CD8-positive, alpha-beta memory T cell (primary cell): Measurements from ENCODE around the gene APOL5. TPM values are rescaled to one million over a fixed set of nuclear protein-coding genes. Genes with fewer than 3 reads are reported as not detected.

ENCODE experiments used
- CTCF ChIA-PET: fragments of 350-600 bp; sonication (Branson Sonifier 250); formaldehyde crosslinking; loops from one replicate; lab custom pipeline; 2021; ENCODE audit warnings: antibody characterized with exemption; lab: Charles Lee
- POLR2A ChIA-PET: fragments of 350-600 bp; sonication (Branson Sonifier 250); formaldehyde crosslinking; loops from one replicate; lab custom pipeline; 2021; ENCODE audit warnings: antibody characterized with exemption; lab: Charles Lee
- DNase-seq, 5 donors: peaks; one replicate each; pipeline versions ENCODE4 v3.0.0 to v3.0.0-alpha.2; 2020 to 2022; ENCODE audit warnings: mixed read lengths in 1 of 5
- H3K27ac ChIP-seq: one replicate; pipeline ENCODE4 v1.7.0; 2013; ENCODE audit warnings: low read depth, mild to moderate bottlenecking, low read length, moderate library complexity
- H3K27me3 ChIP-seq: 2 replicates; pipeline ENCODE4 v1.7.0; 2013; ENCODE audit warnings: low read length, mild to moderate bottlenecking; ENCODE audit not compliant: insufficient read depth, poor library complexity, severe bottlenecking
- H3K36me3 ChIP-seq: 2 replicates; pipeline ENCODE4 v1.7.0; 2013; ENCODE audit warnings: mild to moderate bottlenecking, low read length, moderate library complexity; ENCODE audit not compliant: insufficient read depth
- H3K4me1 ChIP-seq: 2 replicates; pipeline ENCODE4 v1.7.0; 2013; ENCODE audit warnings: mild to moderate bottlenecking, low read length, moderate library complexity; ENCODE audit not compliant: insufficient read depth
- H3K4me3 ChIP-seq: 2 replicates; pipeline ENCODE4 v1.7.0; 2013; ENCODE audit warnings: mild to moderate bottlenecking, low read length
- H3K9me3 ChIP-seq: 2 replicates; pipeline ENCODE4 v1.7.0; 2013; ENCODE audit warnings: mild to moderate bottlenecking, low read length
- H3K27ac Mint-ChIP-seq, 8 donors: one replicate each; pipeline ENCODE4 v1.8.0; 2020 to 2021; ENCODE audit warnings: mixed read lengths in 8 of 8, mild to moderate bottlenecking in 6 of 8, inconsistent platforms in 3 of 8, moderate library complexity in 3 of 8
- H3K27me3 Mint-ChIP-seq, 2 donors: one replicate each; pipeline ENCODE4 v1.8.0; 2020 to 2021; ENCODE audit warnings: mixed read lengths in 2 of 2, mild to moderate bottlenecking in 1 of 2, moderate library complexity in 1 of 2
- H3K36me3 Mint-ChIP-seq, 3 donors: one replicate each; pipeline ENCODE4 v1.8.0; 2020 to 2021; ENCODE audit warnings: mixed read lengths in 3 of 3, inconsistent platforms in 1 of 3, mild to moderate bottlenecking in 1 of 3
- H3K4me1 Mint-ChIP-seq, 3 donors: one replicate each; pipeline ENCODE4 v1.8.0; 2020 to 2021; ENCODE audit warnings: mixed read lengths in 3 of 3, inconsistent platforms in 1 of 3, mild to moderate bottlenecking in 1 of 3
- H3K4me3 Mint-ChIP-seq, 7 donors: one replicate each; pipeline ENCODE4 v1.8.0; 2020 to 2021; ENCODE audit warnings: mixed read lengths in 7 of 7, mild to moderate bottlenecking in 6 of 7, moderate library complexity in 4 of 7, inconsistent platforms in 2 of 7
- H3K9me3 Mint-ChIP-seq, 5 donors: one replicate each; pipeline ENCODE4 v1.8.0; 2020 to 2022; ENCODE audit warnings: mixed read lengths in 5 of 5, mild to moderate bottlenecking in 3 of 5, moderate library complexity in 2 of 5, inconsistent platforms in 1 of 5
- polyA plus RNA-seq: library from polyadenylated mRNA; unstranded; fragments of 300-500 nt; fragmentation: Illumina TruSeq; gene quantifications from one replicate; pipeline ENCODE4 v1.2.3, GENCODE V29; 2021
- total RNA-seq, 2 experiments: library from RNA; stranded (reverse); gene quantifications; one replicate each; pipeline ENCODE4 v1.2.3, GENCODE V29; 2021

APOL5 gene
- total and polyA plus RNA-seq, 3 experiments from 2014 or later, result not detected

DNA sequence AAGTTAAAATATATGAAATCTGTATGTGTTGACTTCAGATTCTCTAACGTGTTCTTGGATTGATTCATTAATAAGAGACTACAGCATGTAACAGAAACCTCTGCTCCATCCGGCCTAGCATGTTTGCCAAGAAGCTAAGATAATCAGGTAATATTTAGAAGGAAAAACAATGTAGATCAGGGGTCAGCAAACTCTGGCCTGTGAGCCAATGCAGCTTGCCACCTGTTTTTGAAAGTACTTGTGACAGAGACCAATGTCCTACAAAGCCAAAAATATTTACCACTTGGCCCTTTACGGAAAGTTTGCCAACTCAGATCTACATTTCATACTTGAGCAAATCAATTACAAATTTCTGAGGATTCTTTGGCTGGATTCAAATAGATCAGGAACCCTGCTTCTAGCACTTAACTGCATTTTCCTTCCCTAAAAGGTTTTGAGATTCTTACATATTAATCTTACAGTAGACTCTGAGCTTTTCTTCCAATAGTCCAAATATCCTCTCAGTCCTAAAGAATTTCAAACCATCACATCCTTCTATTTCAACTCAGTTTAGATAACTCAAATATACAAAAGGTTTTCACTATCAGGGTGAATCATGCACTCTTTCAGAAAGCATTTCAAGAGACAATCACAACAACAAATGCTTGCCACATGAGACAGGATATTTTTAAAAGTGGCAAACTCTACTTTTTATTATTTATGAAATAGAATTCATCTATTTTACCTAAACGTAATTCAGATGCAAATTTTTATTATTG is 29.5 kb downstream of the APOL5 start:
- Histone ChIP-seq H3K9me3 (no peaks in the 10 kb centered on the region), H3K36me3 (no peaks in the 10 kb centered on the region), H3K4me3 (no peak overlapping the region), H3K4me1 (no peaks in the 10 kb centered on the region), H3K27ac (no peak overlapping the region), H3K27me3 (no peaks in the 10 kb centered on the region)
- H3K4me1 Mint-ChIP-seq, result no peaks in the 10 kb centered on the region
- H3K27ac Mint-ChIP-seq, result no peak overlapping the region
- POLR2A ChIA-PET, result no interaction called here
- DNase-seq, result no peak
- H3K36me3 Mint-ChIP-seq, result no peaks in the 10 kb centered on the region
- no peaks in the 10 kb centered on the region for H3K9me3 Mint-ChIP-seq
- peaks cover 2 to 7% of the 10 kb centered on the region in 2 donors for H3K27me3 Mint-ChIP-seq
- no peak overlapping the region for H3K4me3 Mint-ChIP-seq
- CTCF ChIA-PET, result no interaction called here

DNA sequence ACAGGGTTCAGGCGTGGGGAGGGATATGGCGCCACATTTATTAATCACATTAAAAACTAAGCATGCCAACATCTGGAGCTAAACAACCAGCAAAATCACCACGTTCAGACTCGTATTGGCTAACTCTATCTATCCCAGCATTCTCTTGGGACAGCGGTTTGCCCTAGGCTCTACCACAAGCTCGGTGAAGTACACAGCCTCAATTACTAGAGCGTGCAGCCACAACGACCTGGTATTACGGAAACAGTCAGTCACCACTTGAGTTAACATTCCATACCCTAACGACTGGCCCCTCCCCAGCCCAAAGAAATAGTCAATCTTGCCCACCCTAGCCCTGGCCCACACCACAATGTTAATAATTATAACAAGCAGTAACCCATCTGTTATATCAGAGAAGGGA is 32.1 kb downstream of the APOL5 start:
- H3K36me3 ChIP-seq, result no peaks in the 10 kb centered on the region
- no peaks in the 10 kb centered on the region for H3K4me1 Mint-ChIP-seq
- H3K27ac Mint-ChIP-seq, result no peak overlapping the region
- H3K9me3 ChIP-seq, result no peaks in the 10 kb centered on the region
- H3K4me1 ChIP-seq, result no peaks in the 10 kb centered on the region
- ChIA-PET CTCF (no interaction called here), POLR2A (no interaction called here)
- no peak overlapping the region for H3K4me3 ChIP-seq
- DNase-seq, result no peak
- H3K27me3 ChIP-seq, result no peaks in the 10 kb centered on the region
- no peaks in the 10 kb centered on the region for H3K9me3 Mint-ChIP-seq
- no peak overlapping the region for H3K4me3 Mint-ChIP-seq
- no peaks in the 10 kb centered on the region for H3K36me3 Mint-ChIP-seq
- no peak overlapping the region for H3K27ac ChIP-seq
- peaks cover 0 to 1% of the 10 kb centered on the region in 2 donors for H3K27me3 Mint-ChIP-seq

- POLR2A ChIA-PET, result no interaction called here
Measured at GRCh38 chr22:35752006-35752862, 34.6 kb downstream of the APOL5 start.

GRCh38 chr22:35752863-35753189 is 35.2 kb downstream of the APOL5 start:
- Histone ChIP-seq H3K27me3 (no peaks in the 10 kb centered on the region), H3K9me3 (no peaks in the 10 kb centered on the region), H3K27ac (no peak overlapping the region), H3K4me3 (no peak overlapping the region), H3K4me1 (no peaks in the 10 kb centered on the region), H3K36me3 (no peaks in the 10 kb centered on the region)
- Mint-ChIP-seq H3K27ac (no peak overlapping the region), H3K4me3 (no peak overlapping the region), H3K4me1 (no peaks in the 10 kb centered on the region), H3K9me3 (no peaks in the 10 kb centered on the region), H3K36me3 (no peaks in the 10 kb centered on the region), H3K27me3 (peaks cover 0 to 1% of the 10 kb centered on the region in 2 donors)
- ChIA-PET POLR2A (interaction anchor here (0.8 kb wide), 1 partner anchor 11 kb away, joined by 9 read pairs; no protein-coding TSS in a partner anchor), CTCF (no interaction called here)
- no peak for DNase-seq

More at GRCh38 chr22:35752006-35752862, 34.6 kb downstream of the APOL5 start:
- H3K4me1 Mint-ChIP-seq, result no peaks in the 10 kb centered on the region
- peaks cover 0 to 1% of the 10 kb centered on the region in 2 donors for H3K27me3 Mint-ChIP-seq
- Histone ChIP-seq H3K36me3 (no peaks in the 10 kb centered on the region), H3K27me3 (no peaks in the 10 kb centered on the region), H3K27ac (no peak overlapping the region), H3K4me3 (no peak overlapping the region), H3K4me1 (no peaks in the 10 kb centered on the region), H3K9me3 (no peaks in the 10 kb centered on the region)
- H3K27ac Mint-ChIP-seq, result peak overlapping the region in 1 of 8 donors; percentile 36
- H3K9me3 Mint-ChIP-seq, result no peaks in the 10 kb centered on the region
- H3K36me3 Mint-ChIP-seq, result no peaks in the 10 kb centered on the region
- H3K4me3 Mint-ChIP-seq, result no peak overlapping the region
- CTCF ChIA-PET, result no interaction called here
- DNase-seq, result no peak

DNA sequence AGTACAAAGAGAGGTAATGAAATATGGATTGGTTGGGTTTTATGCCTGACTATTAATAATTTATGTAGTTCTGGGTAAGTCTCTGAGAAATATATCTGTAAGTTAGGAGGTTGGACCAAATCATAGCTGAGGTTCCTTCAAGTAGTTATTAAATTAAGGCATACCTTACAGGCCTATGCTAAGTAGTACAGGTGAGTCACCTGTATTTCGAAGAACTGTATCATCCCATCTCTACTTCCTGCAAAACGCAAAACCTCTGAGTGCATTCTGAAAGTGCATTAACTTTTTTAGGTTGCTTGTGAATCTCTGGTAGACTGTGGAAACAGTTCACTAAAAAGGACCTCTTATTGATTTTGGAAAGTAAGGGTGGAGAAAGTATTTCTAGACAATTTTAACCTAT is 37.1 kb downstream of the APOL5 start:
- no peaks in the 10 kb centered on the region for H3K4me1 Mint-ChIP-seq
- no peaks in the 10 kb centered on the region for H3K36me3 Mint-ChIP-seq
- no peak overlapping the region for H3K4me3 Mint-ChIP-seq
- H3K27me3 Mint-ChIP-seq, result no peaks in the 10 kb centered on the region
- ChIA-PET POLR2A (no interaction called here), CTCF (interaction anchor here (0.8 kb wide), 1 partner anchor 9 kb away, joined by 3 read pairs; no protein-coding TSS in a partner anchor)
- no peaks in the 10 kb centered on the region for H3K9me3 Mint-ChIP-seq
- no peaks in the 10 kb centered on the region for H3K9me3 ChIP-seq
- H3K27ac Mint-ChIP-seq, result no peak overlapping the region
- H3K4me1 ChIP-seq, result no peaks in the 10 kb centered on the region
- H3K27ac ChIP-seq, result no peak overlapping the region
- DNase-seq, result no peak
- H3K27me3 ChIP-seq, result no peaks in the 10 kb centered on the region
- H3K4me3 ChIP-seq, result no peak overlapping the region
- no peaks in the 10 kb centered on the region for H3K36me3 ChIP-seq

GRCh38 chr22:35756722-35757121 is 39.0 kb downstream of the APOL5 start:
- no peaks in the 10 kb centered on the region for H3K4me1 Mint-ChIP-seq
- no peak overlapping the region for H3K27ac ChIP-seq
- no peaks in the 10 kb centered on the region for H3K9me3 ChIP-seq
- H3K27me3 ChIP-seq, result no peaks in the 10 kb centered on the region
- H3K27me3 Mint-ChIP-seq, result no peaks in the 10 kb centered on the region
- ChIA-PET CTCF (interaction anchor here (0.7 kb wide), 1 partner anchor 737 kb away, joined by 3 read pairs; no protein-coding TSS in a partner anchor), POLR2A (no interaction called here)
- no peak overlapping the region for H3K4me3 ChIP-seq
- no peaks in the 10 kb centered on the region for H3K36me3 ChIP-seq
- H3K9me3 Mint-ChIP-seq, result no peaks in the 10 kb centered on the region
- H3K36me3 Mint-ChIP-seq, result no peaks in the 10 kb centered on the region
- no peaks in the 10 kb centered on the region for H3K4me1 ChIP-seq
- no peak overlapping the region for H3K4me3 Mint-ChIP-seq
- no peak for DNase-seq
- no peak overlapping the region for H3K27ac Mint-ChIP-seq

- Histone ChIP-seq H3K27me3 (no peaks in the 10 kb centered on the region), H3K9me3 (no peaks in the 10 kb centered on the region), H3K4me3 (no peak overlapping the region), H3K4me1 (no peaks in the 10 kb centered on the region), H3K36me3 (no peaks in the 10 kb centered on the region), H3K27ac (no peak overlapping the region)
- CTCF ChIA-PET, result no interaction called here
- Mint-ChIP-seq H3K36me3 (no peaks in the 10 kb centered on the region), H3K27me3 (no peaks in the 10 kb centered on the region), H3K9me3 (no peaks in the 10 kb centered on the region), H3K4me1 (no peaks in the 10 kb centered on the region), H3K27ac (no peak overlapping the region), H3K4me3 (no peak overlapping the region)
- no peak for DNase-seq
- POLR2A ChIA-PET, result no interaction called here
Measured at GRCh38 chr22:35758394-35758793, 40.7 kb downstream of the APOL5 start.

DNA sequence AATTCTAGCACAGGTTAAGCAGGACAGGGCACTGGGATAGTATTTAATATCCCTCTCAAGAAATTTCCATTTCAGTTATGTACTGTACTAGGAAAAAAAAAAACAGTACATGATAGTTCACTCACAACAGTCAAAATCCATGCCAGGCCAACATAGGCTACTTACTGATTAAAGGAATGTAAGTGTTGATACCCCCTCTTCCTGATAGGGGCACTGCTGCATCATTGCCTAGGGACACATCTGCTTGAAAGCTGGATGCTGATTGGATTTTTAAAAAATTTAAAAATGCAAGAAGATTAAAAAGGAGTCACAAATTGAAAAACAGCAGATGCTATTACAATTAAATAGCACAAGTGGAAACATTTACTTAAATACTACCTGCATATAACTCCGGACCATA is 43.4 kb downstream of the APOL5 start:
- H3K27me3 Mint-ChIP-seq, result peaks cover 0 to 15% of the 10 kb centered on the region in 2 donors
- no peak overlapping the region for H3K4me3 Mint-ChIP-seq
- H3K36me3 Mint-ChIP-seq, result no peaks in the 10 kb centered on the region
- no peaks in the 10 kb centered on the region for H3K9me3 ChIP-seq
- ChIA-PET CTCF (no interaction called here), POLR2A (no interaction called here)
- no peak overlapping the region for H3K27ac Mint-ChIP-seq
- no peaks in the 10 kb centered on the region for H3K4me1 ChIP-seq
- H3K27me3 ChIP-seq, result no peaks in the 10 kb centered on the region
- no peak overlapping the region for H3K4me3 ChIP-seq
- H3K36me3 ChIP-seq, result no peaks in the 10 kb centered on the region
- no peaks in the 10 kb centered on the region for H3K4me1 Mint-ChIP-seq
- H3K9me3 Mint-ChIP-seq, result no peaks in the 10 kb centered on the region
- DNase-seq, result no peak
- no peak overlapping the region for H3K27ac ChIP-seq
